ENCODE measurements around the gene SEC23IP.

GRCh38 chr10:119931871-119932270, 39.3 kb downstream of the SEC23IP start:
- no peak for TF ChIP-seq ZNF211 (tag by site-specific recombination; IDR thresholded peaks at IDR 0.05; ENCODE audit: low read depth)
- no peak for TF ChIP-seq PBX3 (CRISPR knock-in tag; IDR thresholded peaks at IDR 0.05)
- TF ChIP-seq SCRT2 (tag by site-specific recombination; IDR thresholded peaks at IDR 0.05): no peak
- TF ChIP-seq ZNF707 (tag by site-specific recombination; IDR thresholded peaks at IDR 0.05): no peak
- no peak for TF ChIP-seq CTCF (tag by site-specific recombination; IDR thresholded peaks at IDR 0.05)
- TF ChIP-seq SCRT1 (tag by site-specific recombination; IDR thresholded peaks at IDR 0.05; ENCODE audit: borderline replicate concordance): no peak
- TF ChIP-seq SP2 (tag by site-specific recombination; IDR thresholded peaks at IDR 0.05): no peak
- no peak for TF ChIP-seq ZNF624 (tag by site-specific recombination; IDR thresholded peaks at IDR 0.05)
- TF ChIP-seq PRDM1 (tag by site-specific recombination; IDR thresholded peaks at IDR 0.05): no peak
- no peak for TF ChIP-seq ZNF274 (IDR thresholded peaks at IDR 0.05; ENCODE audit: low read length)
- TF ChIP-seq ZNF274 (tag by site-specific recombination; IDR thresholded peaks at IDR 0.05; ENCODE audit: borderline replicate concordance): no peak
- TF ChIP-seq ZSCAN23 (tag by site-specific recombination; IDR thresholded peaks at IDR 0.05): no peak
- no peak for TF ChIP-seq ZNF626 (tag by site-specific recombination; IDR thresholded peaks at IDR 0.05)
